WTC11 (cell line): Measurements from ENCODE around the gene TMEM150B.

Experiments
- CREB1 ChIP-seq: sonication (generic); formaldehyde crosslinking; IDR thresholded peaks from 2 replicates; pipeline ENCODE4 v1.8.0; 2023; ENCODE audit warnings: mild to moderate bottlenecking, missing genetic modification reagents
- ELF4 ChIP-seq: sonication (generic); formaldehyde crosslinking; IDR thresholded peaks from 2 replicates; pipeline ENCODE4 v1.8.1; 2022; ENCODE audit warnings: low read depth, mild to moderate bottlenecking, moderate library complexity, missing genetic modification reagents
- NR1H2 ChIP-seq: sonication (generic); formaldehyde crosslinking; IDR thresholded peaks from 2 replicates; pipeline ENCODE4 v1.9.0; 2021; ENCODE audit warnings: mild to moderate bottlenecking, moderate library complexity, missing genetic modification reagents
- TCF7 ChIP-seq: sonication (generic); formaldehyde crosslinking; IDR thresholded peaks from 2 replicates; pipeline ENCODE4 v1.8.0; 2022; ENCODE audit warnings: mild to moderate bottlenecking, low read depth, missing genetic modification reagents, moderate library complexity
- ZNF232 ChIP-seq: sonication (generic); formaldehyde crosslinking; IDR thresholded peaks from 2 replicates; pipeline ENCODE4 v1.8.0; 2022; ENCODE audit warnings: mild to moderate bottlenecking, missing genetic modification reagents
- TF ChIP-seq, protein P1 (sequence below): sonication (generic); formaldehyde crosslinking; IDR thresholded peaks from 2 replicates; pipeline ENCODE4 v1.8.1; 2023; ENCODE audit warnings: mild to moderate bottlenecking, moderate library complexity, missing genetic modification reagents
- TF ChIP-seq, protein P2 (sequence below): sonication (generic); formaldehyde crosslinking; IDR thresholded peaks from 2 replicates; pipeline ENCODE4 v1.8.0; 2022; ENCODE audit warnings: mild to moderate bottlenecking, missing genetic modification reagents
- TF ChIP-seq, protein P3 (sequence below): fragments of 200-600 bp; IDR thresholded peaks from 2 replicates; pipeline ENCODE4 v1.8.0; 2022; ENCODE audit warnings: antibody characterized with exemption
- TF ChIP-seq, protein P4 (sequence below): sonication (generic); formaldehyde crosslinking; IDR thresholded peaks from 2 replicates; pipeline ENCODE4 v1.8.0; 2023; ENCODE audit warnings: mild to moderate bottlenecking, missing genetic modification reagents
- TF ChIP-seq, protein P5 (sequence below): sonication (generic); formaldehyde crosslinking; IDR thresholded peaks from 2 replicates; pipeline ENCODE4 v1.8.0; 2023; ENCODE audit warnings: missing genetic modification reagents, mild to moderate bottlenecking, borderline replicate concordance
- TF ChIP-seq, protein P6 (sequence below): sonication (generic); formaldehyde crosslinking; conservative IDR thresholded peaks from 2 replicates; pipeline ENCODE4 v1.8.1; 2022; ENCODE audit warnings: mild to moderate bottlenecking, missing genetic modification reagents

DNA sequence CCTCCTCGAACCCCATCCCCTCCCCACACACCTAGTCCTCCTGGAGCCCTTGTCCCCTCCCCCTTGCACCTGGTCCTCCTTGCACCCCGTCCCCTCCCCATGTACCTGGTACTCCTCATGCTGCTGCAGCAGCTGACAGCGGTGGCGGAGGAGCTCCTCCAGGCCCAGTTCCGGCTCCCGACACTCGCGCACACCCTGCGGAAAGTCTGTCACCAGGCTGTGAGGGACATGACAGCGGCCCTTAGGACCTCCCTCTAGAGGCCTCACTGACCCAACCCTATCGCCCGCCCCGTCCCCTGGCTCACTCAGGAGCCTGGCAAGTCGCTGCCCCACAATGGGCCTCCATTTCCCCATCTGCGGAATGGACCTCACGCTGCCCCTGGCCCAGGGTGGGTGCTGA, 60.0 kb downstream of the TMEM150B start:
- TF ChIP-seq, protein P1, sequence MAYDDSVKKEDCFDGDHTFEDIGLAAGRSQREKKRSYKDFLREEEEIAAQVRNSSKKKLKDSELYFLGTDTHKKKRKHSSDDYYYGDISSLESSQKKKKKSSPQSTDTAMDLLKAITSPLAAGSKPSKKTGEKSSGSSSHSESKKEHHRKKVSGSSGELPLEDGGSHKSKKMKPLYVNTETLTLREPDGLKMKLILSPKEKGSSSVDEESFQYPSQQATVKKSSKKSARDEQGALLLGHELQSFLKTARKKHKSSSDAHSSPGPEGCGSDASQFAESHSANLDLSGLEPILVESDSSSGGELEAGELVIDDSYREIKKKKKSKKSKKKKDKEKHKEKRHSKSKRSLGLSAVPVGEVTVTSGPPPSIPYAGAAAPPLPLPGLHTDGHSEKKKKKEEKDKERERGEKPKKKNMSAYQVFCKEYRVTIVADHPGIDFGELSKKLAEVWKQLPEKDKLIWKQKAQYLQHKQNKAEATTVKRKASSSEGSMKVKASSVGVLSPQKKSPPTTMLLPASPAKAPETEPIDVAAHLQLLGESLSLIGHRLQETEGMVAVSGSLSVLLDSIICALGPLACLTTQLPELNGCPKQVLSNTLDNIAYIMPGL = no peak
- TF ChIP-seq TCF7 (CRISPR knock-in tag) = no peak
- TF ChIP-seq, protein P2, sequence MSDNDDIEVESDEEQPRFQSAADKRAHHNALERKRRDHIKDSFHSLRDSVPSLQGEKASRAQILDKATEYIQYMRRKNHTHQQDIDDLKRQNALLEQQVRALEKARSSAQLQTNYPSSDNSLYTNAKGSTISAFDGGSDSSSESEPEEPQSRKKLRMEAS = no peak
- TF ChIP-seq, protein P3, sequence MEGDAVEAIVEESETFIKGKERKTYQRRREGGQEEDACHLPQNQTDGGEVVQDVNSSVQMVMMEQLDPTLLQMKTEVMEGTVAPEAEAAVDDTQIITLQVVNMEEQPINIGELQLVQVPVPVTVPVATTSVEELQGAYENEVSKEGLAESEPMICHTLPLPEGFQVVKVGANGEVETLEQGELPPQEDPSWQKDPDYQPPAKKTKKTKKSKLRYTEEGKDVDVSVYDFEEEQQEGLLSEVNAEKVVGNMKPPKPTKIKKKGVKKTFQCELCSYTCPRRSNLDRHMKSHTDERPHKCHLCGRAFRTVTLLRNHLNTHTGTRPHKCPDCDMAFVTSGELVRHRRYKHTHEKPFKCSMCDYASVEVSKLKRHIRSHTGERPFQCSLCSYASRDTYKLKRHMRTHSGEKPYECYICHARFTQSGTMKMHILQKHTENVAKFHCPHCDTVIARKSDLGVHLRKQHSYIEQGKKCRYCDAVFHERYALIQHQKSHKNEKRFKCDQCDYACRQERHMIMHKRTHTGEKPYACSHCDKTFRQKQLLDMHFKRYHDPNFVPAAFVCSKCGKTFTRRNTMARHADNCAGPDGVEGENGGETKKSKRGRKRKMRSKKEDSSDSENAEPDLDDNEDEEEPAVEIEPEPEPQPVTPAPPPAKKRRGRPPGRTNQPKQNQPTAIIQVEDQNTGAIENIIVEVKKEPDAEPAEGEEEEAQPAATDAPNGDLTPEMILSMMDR = no peak
- TF ChIP-seq NR1H2 (CRISPR knock-in tag) = no peak
- TF ChIP-seq, protein P4, sequence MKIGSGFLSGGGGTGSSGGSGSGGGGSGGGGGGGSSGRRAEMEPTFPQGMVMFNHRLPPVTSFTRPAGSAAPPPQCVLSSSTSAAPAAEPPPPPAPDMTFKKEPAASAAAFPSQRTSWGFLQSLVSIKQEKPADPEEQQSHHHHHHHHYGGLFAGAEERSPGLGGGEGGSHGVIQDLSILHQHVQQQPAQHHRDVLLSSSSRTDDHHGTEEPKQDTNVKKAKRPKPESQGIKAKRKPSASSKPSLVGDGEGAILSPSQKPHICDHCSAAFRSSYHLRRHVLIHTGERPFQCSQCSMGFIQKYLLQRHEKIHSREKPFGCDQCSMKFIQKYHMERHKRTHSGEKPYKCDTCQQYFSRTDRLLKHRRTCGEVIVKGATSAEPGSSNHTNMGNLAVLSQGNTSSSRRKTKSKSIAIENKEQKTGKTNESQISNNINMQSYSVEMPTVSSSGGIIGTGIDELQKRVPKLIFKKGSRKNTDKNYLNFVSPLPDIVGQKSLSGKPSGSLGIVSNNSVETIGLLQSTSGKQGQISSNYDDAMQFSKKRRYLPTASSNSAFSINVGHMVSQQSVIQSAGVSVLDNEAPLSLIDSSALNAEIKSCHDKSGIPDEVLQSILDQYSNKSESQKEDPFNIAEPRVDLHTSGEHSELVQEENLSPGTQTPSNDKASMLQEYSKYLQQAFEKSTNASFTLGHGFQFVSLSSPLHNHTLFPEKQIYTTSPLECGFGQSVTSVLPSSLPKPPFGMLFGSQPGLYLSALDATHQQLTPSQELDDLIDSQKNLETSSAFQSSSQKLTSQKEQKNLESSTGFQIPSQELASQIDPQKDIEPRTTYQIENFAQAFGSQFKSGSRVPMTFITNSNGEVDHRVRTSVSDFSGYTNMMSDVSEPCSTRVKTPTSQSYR = no peak
- TF ChIP-seq, protein P5, sequence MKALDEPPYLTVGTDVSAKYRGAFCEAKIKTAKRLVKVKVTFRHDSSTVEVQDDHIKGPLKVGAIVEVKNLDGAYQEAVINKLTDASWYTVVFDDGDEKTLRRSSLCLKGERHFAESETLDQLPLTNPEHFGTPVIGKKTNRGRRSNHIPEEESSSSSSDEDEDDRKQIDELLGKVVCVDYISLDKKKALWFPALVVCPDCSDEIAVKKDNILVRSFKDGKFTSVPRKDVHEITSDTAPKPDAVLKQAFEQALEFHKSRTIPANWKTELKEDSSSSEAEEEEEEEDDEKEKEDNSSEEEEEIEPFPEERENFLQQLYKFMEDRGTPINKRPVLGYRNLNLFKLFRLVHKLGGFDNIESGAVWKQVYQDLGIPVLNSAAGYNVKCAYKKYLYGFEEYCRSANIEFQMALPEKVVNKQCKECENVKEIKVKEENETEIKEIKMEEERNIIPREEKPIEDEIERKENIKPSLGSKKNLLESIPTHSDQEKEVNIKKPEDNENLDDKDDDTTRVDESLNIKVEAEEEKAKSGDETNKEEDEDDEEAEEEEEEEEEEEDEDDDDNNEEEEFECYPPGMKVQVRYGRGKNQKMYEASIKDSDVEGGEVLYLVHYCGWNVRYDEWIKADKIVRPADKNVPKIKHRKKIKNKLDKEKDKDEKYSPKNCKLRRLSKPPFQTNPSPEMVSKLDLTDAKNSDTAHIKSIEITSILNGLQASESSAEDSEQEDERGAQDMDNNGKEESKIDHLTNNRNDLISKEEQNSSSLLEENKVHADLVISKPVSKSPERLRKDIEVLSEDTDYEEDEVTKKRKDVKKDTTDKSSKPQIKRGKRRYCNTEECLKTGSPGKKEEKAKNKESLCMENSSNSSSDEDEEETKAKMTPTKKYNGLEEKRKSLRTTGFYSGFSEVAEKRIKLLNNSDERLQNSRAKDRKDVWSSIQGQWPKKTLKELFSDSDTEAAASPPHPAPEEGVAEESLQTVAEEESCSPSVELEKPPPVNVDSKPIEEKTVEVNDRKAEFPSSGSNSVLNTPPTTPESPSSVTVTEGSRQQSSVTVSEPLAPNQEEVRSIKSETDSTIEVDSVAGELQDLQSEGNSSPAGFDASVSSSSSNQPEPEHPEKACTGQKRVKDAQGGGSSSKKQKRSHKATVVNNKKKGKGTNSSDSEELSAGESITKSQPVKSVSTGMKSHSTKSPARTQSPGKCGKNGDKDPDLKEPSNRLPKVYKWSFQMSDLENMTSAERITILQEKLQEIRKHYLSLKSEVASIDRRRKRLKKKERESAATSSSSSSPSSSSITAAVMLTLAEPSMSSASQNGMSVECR (CRISPR knock-in tag) = no peak
- TF ChIP-seq, protein P6, sequence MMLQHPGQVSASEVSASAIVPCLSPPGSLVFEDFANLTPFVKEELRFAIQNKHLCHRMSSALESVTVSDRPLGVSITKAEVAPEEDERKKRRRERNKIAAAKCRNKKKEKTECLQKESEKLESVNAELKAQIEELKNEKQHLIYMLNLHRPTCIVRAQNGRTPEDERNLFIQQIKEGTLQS (CRISPR knock-in tag) = no peak
- TF ChIP-seq ZNF232 (CRISPR knock-in tag) = no peak
- no peak for TF ChIP-seq CREB1 (CRISPR knock-in tag)
- TF ChIP-seq ELF4 (CRISPR knock-in tag) = no peak
